KMS-11 (cell line): ENCODE measurements around the gene RCBTB1.

Experiments used
- H2AFZ ChIP-seq: fragments of 200-600 bp; sonication (generic); 2 replicates; pipeline ENCODE4 v1.6.1; 2016; ENCODE audit warnings: antibody characterized with exemption, mixed run types, low read depth
- H3K27ac ChIP-seq: fragments of 200-600 bp; sonication (generic); 2 replicates; pipeline ENCODE4 v1.6.1; 2016; ENCODE audit warnings: mild to moderate bottlenecking, mixed run types
- H3K27me3 ChIP-seq: fragments of 200-600 bp; sonication (generic); 2 replicates; pipeline ENCODE4 v1.6.1; 2017; ENCODE audit warnings: mild to moderate bottlenecking, low read depth, mixed run types, moderate library complexity; ENCODE audit not compliant: insufficient read depth
- H3K36me3 ChIP-seq: fragments of 200-600 bp; sonication (generic); 2 replicates; pipeline ENCODE4 v1.6.1; 2017; ENCODE audit warnings: mild to moderate bottlenecking, mixed run types; ENCODE audit not compliant: insufficient read depth
- H3K4me1 ChIP-seq: fragments of 200-600 bp; sonication (generic); 2 replicates; pipeline ENCODE4 v1.6.1; 2016; ENCODE audit warnings: mild to moderate bottlenecking, low read depth, mixed run types; ENCODE audit not compliant: poor library complexity, severe bottlenecking
- H3K4me2 ChIP-seq: fragments of 200-600 bp; sonication (generic); 2 replicates; pipeline ENCODE4 v1.7.0; 2016; ENCODE audit warnings: mild to moderate bottlenecking, mixed run types
- H3K4me3 ChIP-seq: fragments of 200-600 bp; sonication (generic); IDR thresholded peaks from 2 replicates; pipeline ENCODE4 v1.6.1; 2017; ENCODE audit warnings: low read depth, low read length, mixed read lengths; ENCODE audit not compliant: insufficient read depth
- H3K79me2 ChIP-seq: fragments of 200-600 bp; sonication (generic); 2 replicates; pipeline ENCODE4 v1.6.1; 2016; ENCODE audit warnings: low read depth, mixed run types; ENCODE audit not compliant: insufficient read depth
- H3K9ac ChIP-seq: fragments of 200-600 bp; sonication (generic); 2 replicates; pipeline ENCODE4 v1.6.1; 2016; ENCODE audit warnings: mild to moderate bottlenecking, mixed run types
- H4K20me1 ChIP-seq: fragments of 200-600 bp; sonication (generic); 2 replicates; pipeline ENCODE4 v1.6.1; 2016; ENCODE audit warnings: mild to moderate bottlenecking, mixed run types; ENCODE audit not compliant: insufficient read depth
- CTCF ChIP-seq: fragments of 200-600 bp; sonication (generic); conservative IDR thresholded peaks from 2 replicates; pipeline ENCODE4 v1.6.1; 2017; ENCODE audit warnings: low read depth, mild to moderate bottlenecking, antibody characterized with exemption, low read length, moderate library complexity, mixed read lengths

RCBTB1 gene

DNA sequence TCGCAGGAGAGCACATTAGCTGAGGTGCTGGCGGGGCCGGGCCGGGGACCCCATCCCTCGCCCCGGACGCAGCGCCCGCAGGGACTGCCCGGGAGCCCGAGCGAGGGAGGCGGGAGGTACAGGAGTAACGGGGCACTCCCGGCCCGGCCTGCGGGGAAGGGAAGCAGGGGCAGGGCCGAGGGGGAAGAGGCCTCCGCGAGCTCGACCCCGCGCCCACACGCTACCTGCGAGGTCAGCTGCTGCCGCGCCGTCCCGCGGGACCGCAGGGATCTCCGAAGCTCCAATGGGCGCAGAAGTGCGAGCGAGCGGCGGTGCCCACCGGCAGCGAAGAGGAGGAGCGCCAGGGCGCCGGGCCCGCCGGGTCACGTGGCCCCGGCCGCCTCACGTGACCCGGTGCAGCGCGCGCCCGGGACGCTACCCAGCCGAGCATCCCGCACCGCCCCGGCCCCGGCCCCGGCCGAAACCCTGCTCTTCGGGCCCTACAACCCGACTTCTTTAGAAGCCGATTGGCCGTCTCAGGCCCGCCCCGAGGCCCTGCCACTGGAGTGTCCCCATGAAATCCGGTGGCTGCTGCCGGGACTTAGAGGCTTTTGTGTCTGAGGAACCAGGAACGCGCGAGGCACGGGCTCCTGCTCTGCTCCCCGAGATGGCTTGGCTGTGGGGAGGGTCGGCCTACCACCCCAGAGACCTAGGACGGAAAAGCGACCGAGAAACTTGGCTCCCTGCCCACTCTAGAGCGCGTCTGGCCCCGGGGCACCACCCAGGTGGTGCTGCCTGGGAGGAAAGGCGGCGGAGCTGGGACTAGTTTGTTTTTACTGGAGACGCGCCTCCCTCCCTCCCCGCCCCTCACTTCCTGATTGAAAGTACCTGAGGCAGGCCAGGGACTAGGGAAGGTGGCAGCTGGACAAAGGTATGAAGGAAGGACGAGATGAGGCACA, at the start of gene RCBTB1:
TSS of gene RCBTB1 (minus strand) at position 339 of the 938 bp plus-strand sequence. CDS start 18,279 bp downstream, outside the sequence.
- Histone ChIP-seq H3K79me2 (peaks cover 8% of the 10 kb centered on the region), H3K36me3 (no peaks in the 10 kb centered on the region), H3K27me3 (no peaks in the 10 kb centered on the region), H3K4me1 (peaks cover 18% of the 10 kb centered on the region), H4K20me1 (no peaks in the 10 kb centered on the region), H2AFZ (peak within 1 kb of the TSS; percentile 93), H3K4me3 (no peak within 1 kb of the TSS), H3K27ac (no peak within 1 kb of the TSS), H3K9ac (peak within 1 kb of the TSS; percentile 57; the same call in 1 of the 2 replicates), H3K4me2 (peak within 1 kb of the TSS; percentile 74)
- TF ChIP-seq CTCF: no peak

GRCh38 chr13:49633710-49634109, 48.4 kb upstream of the RCBTB1 start:
- no peak for TF ChIP-seq CTCF
- no peaks in the 10 kb centered on the region for H4K20me1 ChIP-seq
- no peaks in the 10 kb centered on the region for H3K4me1 ChIP-seq
- no peak overlapping the region for H3K9ac ChIP-seq
- no peaks in the 10 kb centered on the region for H3K27me3 ChIP-seq
- H3K4me2 ChIP-seq: no peak overlapping the region
- no peak overlapping the region for H3K4me3 ChIP-seq
- no peaks in the 10 kb centered on the region for H3K36me3 ChIP-seq
- no peaks in the 10 kb centered on the region for H3K79me2 ChIP-seq
- H2AFZ ChIP-seq: no peak overlapping the region
- no peak overlapping the region for H3K27ac ChIP-seq

DNA sequence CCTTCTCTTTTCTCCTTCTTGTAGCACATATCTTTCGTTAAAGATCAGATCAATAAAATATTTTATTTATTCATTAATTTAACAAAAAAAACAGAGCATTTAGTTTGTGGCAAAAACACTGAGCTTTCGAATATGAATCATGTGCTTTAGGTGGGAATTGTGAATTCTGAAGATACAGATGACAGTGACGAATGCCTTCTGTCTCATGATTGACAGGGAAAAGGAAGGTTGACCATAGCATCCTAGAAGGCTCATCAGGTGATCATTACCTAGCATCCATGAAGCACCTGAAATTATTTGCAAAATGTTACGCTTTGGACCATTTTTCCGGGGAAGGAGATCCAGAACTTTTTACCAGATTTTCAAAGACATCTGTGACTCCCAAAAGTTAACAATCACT, 46.8 kb upstream of the RCBTB1 start:
- Histone ChIP-seq H3K27ac (no peak overlapping the region), H3K4me3 (no peak overlapping the region), H3K4me2 (no peak overlapping the region), H3K9ac (no peak overlapping the region), H3K27me3 (no peaks in the 10 kb centered on the region), H4K20me1 (no peaks in the 10 kb centered on the region), H3K79me2 (no peaks in the 10 kb centered on the region), H2AFZ (no peak overlapping the region), H3K4me1 (no peaks in the 10 kb centered on the region), H3K36me3 (no peaks in the 10 kb centered on the region)
- TF ChIP-seq CTCF: no peak

- TF ChIP-seq CTCF: no peak
- Histone ChIP-seq H3K4me1 (no peaks in the 10 kb centered on the region), H3K27me3 (no peaks in the 10 kb centered on the region), H3K79me2 (no peaks in the 10 kb centered on the region), H3K27ac (no peak overlapping the region), H4K20me1 (no peaks in the 10 kb centered on the region), H2AFZ (no peak overlapping the region), H3K9ac (no peak overlapping the region), H3K36me3 (no peaks in the 10 kb centered on the region), H3K4me2 (no peak overlapping the region), H3K4me3 (no peak overlapping the region)
Measured at GRCh38 chr13:49630580-49630979, 45.2 kb upstream of the RCBTB1 start.
